MCF 10A (cell line): Measurements from ENCODE around the gene PPP2R5C. TPM values are rescaled to one million over a fixed set of nuclear protein-coding genes. Genes with fewer than 3 reads are reported as not detected.

Source experiments
- BruUV-seq: library from RNA; stranded (reverse); fragments of 400-500 nt; replicated peaks from 2 replicates; lab custom pipeline; 2021; lab: Mats Ljungman, UMichigan
- CTCF ChIA-PET: fragments of 300-600 bp; sonication (Branson Sonifier 250); formaldehyde crosslinking; extraction: SDS; loops from one replicate; lab custom pipeline; 2021; ENCODE audit warnings: antibody characterized with exemption, inconsistent platforms; lab: Yijun Ruan, JAX
- POLR2A ChIA-PET: fragments of 300-600, 350-650 bp; sonication (Branson Sonifier 250); formaldehyde crosslinking; extraction: SDS; loops from one replicate; lab custom pipeline; 2020; ENCODE audit warnings: antibody characterized with exemption, inconsistent platforms; lab: Yijun Ruan, JAX
- DNase-seq: peaks from one replicate; pipeline ENCODE4 v3.0.0-alpha.2; 2018; ENCODE audit not compliant: unreplicated experiment
- H3K27ac Mint-ChIP-seq: one replicate; pipeline ENCODE4 v1.8.0; 2022; ENCODE audit warnings: mild to moderate bottlenecking, low read depth, mixed read lengths; ENCODE audit not compliant: unreplicated experiment
- H3K27me3 Mint-ChIP-seq: one replicate; pipeline ENCODE4 v1.8.0; 2022; ENCODE audit warnings: mixed read lengths; ENCODE audit not compliant: insufficient read depth, unreplicated experiment
- H3K36me3 Mint-ChIP-seq: one replicate; pipeline ENCODE4 v1.8.0; 2022; ENCODE audit warnings: mild to moderate bottlenecking, moderate library complexity, mixed read lengths; ENCODE audit not compliant: insufficient read depth, unreplicated experiment
- H3K4me1 Mint-ChIP-seq: one replicate; pipeline ENCODE4 v1.8.0; 2022; ENCODE audit warnings: mixed read lengths; ENCODE audit not compliant: insufficient read depth, unreplicated experiment
- H3K4me3 Mint-ChIP-seq: one replicate; pipeline ENCODE4 v1.8.0; 2022; ENCODE audit warnings: mild to moderate bottlenecking, moderate library complexity, mixed read lengths; ENCODE audit not compliant: unreplicated experiment
- H3K9me3 Mint-ChIP-seq: one replicate; pipeline ENCODE4 v1.8.0; 2022; ENCODE audit warnings: mixed read lengths; ENCODE audit not compliant: unreplicated experiment
- intact Hi-C: fragments of 100-400 bp; cut with micrococcal nuclease; formaldehyde crosslinking; loops from 2 replicates; pipeline ENCODE4 v1.14.1; 2022
- total RNA-seq: library from RNA; stranded (reverse); gene quantifications from 2 replicates; pipeline ENCODE4 v1.2.3, GENCODE V29; 2022
- TF ChIP-seq, protein P1 (sequence below): fragments of 200-600 bp; IDR thresholded peaks from one replicate; pipeline ENCODE4 v1.8.0; 2022; ENCODE audit warnings: antibody characterized with exemption, mild to moderate bottlenecking; ENCODE audit not compliant: unreplicated experiment

The PPP2R5C gene
- total RNA-seq, 1 experiment from 2014 or later: 118 TPM

DNA sequence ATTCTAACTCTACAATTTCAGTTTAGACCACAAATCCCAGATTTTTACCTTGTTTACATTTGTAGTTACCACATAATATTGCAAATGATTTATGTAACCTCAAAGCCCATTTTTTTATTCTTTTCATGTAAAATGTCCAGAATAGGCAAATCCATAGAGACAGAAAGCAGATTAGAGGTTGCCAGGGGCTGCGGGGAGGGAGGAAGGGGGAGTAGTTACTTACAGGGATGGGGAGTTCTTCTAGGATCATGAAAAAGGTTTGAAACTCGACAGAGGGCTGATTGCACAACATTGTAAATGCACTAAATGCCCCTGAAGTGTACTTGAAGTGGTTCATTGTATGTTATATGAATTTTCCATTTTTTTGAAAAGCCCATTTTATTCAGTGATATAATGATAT lies 66.5 kb downstream of the PPP2R5C start:
- POLR2A ChIA-PET: no interaction called here
- BruUV-seq: no TSS peak
- Mint-ChIP-seq H3K27me3 (no peaks in the 10 kb centered on the region), H3K4me3 (no peak overlapping the region), H3K36me3 (peaks cover 48% of the 10 kb centered on the region), H3K4me1 (peaks cover 8% of the 10 kb centered on the region), H3K27ac (no peak overlapping the region), H3K9me3 (peaks cover 12% of the 10 kb centered on the region)
- CTCF ChIA-PET: no interaction called here
- TF ChIP-seq, protein P1, sequence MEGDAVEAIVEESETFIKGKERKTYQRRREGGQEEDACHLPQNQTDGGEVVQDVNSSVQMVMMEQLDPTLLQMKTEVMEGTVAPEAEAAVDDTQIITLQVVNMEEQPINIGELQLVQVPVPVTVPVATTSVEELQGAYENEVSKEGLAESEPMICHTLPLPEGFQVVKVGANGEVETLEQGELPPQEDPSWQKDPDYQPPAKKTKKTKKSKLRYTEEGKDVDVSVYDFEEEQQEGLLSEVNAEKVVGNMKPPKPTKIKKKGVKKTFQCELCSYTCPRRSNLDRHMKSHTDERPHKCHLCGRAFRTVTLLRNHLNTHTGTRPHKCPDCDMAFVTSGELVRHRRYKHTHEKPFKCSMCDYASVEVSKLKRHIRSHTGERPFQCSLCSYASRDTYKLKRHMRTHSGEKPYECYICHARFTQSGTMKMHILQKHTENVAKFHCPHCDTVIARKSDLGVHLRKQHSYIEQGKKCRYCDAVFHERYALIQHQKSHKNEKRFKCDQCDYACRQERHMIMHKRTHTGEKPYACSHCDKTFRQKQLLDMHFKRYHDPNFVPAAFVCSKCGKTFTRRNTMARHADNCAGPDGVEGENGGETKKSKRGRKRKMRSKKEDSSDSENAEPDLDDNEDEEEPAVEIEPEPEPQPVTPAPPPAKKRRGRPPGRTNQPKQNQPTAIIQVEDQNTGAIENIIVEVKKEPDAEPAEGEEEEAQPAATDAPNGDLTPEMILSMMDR: no peak
- DNase-seq: no peak
- intact Hi-C loops: no loop called here

DNA sequence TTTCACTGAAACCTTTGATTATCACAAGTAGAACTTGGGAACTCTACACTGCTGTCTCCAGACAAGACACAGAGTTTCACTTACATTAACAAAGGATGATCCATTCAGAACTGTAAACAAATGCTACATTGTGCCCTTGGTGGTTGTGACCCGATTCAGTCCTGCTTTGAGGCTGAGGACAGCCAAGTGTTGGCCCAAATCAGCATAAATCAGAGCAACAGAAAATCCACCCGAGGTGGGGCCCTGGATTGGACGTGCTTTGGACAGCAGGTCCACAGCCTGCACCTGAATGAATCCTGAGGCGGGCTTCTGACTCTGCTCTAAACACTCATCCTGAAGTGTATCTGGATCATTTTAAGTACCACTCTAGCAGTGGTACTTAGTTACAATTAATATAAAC lies 68.8 kb downstream of the PPP2R5C start:
- Mint-ChIP-seq H3K36me3 (peaks cover 34% of the 10 kb centered on the region), H3K9me3 (peaks cover 12% of the 10 kb centered on the region), H3K27ac (no peak overlapping the region), H3K4me3 (no peak overlapping the region), H3K27me3 (no peaks in the 10 kb centered on the region), H3K4me1 (no peaks in the 10 kb centered on the region)
- intact Hi-C loops: no loop called here
- ChIA-PET CTCF (no interaction called here), POLR2A (no interaction called here)
- no TSS peak for BruUV-seq
- DNase-seq: no peak
- TF ChIP-seq, protein P1: no peak

DNA sequence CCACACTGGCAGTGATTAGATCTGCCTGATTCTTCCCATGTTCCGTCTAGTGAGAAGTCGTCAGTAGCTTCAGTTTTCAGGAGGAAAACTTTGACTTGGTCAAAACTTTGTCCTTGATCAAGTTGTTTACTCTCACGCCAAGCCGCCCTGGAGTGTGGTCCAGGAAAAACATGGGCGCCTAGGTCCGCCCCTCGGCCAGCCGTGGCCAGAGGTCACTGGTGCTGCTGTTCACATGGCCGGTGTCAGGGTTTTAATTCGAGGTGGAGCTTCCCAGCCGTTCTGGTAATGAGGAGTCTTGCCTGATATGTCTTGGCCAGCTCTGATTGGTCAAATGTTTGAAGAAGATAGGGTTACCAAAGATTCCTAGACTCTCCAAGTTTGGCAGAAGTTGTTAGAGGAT lies 71.5 kb downstream of the PPP2R5C start:
- ChIA-PET POLR2A (no interaction called here), CTCF (no interaction called here)
- Mint-ChIP-seq H3K27ac (no peak overlapping the region), H3K4me1 (peaks cover 6% of the 10 kb centered on the region), H3K4me3 (no peak overlapping the region), H3K36me3 (peaks cover 11% of the 10 kb centered on the region), H3K27me3 (no peaks in the 10 kb centered on the region), H3K9me3 (no peaks in the 10 kb centered on the region)
- DNase-seq: no peak
- TF ChIP-seq, protein P1: no peak
- BruUV-seq: no TSS peak
- intact Hi-C loops: no loop called here

- POLR2A ChIA-PET: interaction anchor here (1.1 kb wide), 1 partner anchor 8 kb away, joined by 4 read pairs; no protein-coding TSS in a partner anchor
- CTCF ChIA-PET: no interaction called here
- Mint-ChIP-seq H3K27ac (no peak overlapping the region), H3K9me3 (no peaks in the 10 kb centered on the region), H3K4me1 (peaks cover 6% of the 10 kb centered on the region), H3K27me3 (no peaks in the 10 kb centered on the region), H3K36me3 (peaks cover 11% of the 10 kb centered on the region), H3K4me3 (no peak overlapping the region)
- BruUV-seq: no TSS peak
- TF ChIP-seq, protein P1: no peak
- intact Hi-C loops: no loop called here
- DNase-seq: no peak
Observed at GRCh38 chr14:101834397-101834796, 72.9 kb downstream of the PPP2R5C start.
